T-helper 22 cell (primary cell): ENCODE measurements around the gene OSBPL7.

ENCODE experiments used
- DNase-seq: peaks from one replicate; pipeline ENCODE4 v3.0.0-alpha.2; 2020; ENCODE audit warnings: low read depth

Gene OSBPL7

DNA sequence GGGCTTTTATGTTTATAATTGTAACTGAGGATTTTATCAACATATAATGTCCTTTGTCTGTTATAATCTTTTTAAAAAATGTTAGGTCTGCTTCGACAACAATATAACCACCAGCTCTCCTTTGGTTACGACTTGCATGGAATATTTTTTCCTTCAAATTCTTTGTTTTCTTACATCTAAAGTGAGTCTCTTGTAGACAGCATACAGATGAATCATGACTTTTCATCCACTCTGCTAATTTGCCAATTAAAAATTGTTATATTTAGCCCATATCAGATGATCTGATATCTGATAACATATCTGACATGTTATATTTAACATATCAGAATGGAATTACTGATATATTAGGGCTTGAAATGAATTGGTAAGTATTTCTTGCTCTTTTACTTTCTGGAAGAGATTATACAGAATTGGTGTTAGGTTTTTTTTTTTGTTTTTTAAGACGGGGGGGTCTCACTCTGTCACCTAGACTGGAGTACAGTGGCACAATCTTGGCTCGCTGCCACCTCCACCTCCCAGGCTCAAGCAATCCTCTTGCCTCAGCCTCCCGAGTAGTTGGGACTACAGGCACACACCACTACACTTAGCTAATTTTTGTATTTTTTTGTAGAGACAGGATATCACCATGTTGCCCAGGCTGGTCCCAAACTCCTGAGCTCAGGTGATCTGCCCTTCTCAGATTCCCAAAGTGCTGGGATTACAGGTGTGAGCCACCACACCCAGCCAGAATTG is 61.0 kb downstream of the OSBPL7 start:
- DNase-seq = no peak

GRCh38 chr17:47757386-47757785 is 64.2 kb downstream of the OSBPL7 start:
- no peak for DNase-seq
